Activated CD4-positive, alpha-beta T cell treated with anti-CD3 and anti-CD28 coated beads, Interleukin-2, amount 50 U/mL, for 48 hours (primary cell): ENCODE measurements around the gene VTCN1.
A peak's percentile ranks its signal among the peaks of the same experiment; 100 is the strongest.
"Not testable (repeated sequence)": the region's sequence is repeated elsewhere in the genome, so short reads cannot be mapped to it uniquely, and the experiment has no call there.

Experiments
- DNase-seq, 2 experiments: peaks; one replicate each; pipeline ENCODE4 v3.0.0-alpha.2; 2020

Gene VTCN1

DNA sequence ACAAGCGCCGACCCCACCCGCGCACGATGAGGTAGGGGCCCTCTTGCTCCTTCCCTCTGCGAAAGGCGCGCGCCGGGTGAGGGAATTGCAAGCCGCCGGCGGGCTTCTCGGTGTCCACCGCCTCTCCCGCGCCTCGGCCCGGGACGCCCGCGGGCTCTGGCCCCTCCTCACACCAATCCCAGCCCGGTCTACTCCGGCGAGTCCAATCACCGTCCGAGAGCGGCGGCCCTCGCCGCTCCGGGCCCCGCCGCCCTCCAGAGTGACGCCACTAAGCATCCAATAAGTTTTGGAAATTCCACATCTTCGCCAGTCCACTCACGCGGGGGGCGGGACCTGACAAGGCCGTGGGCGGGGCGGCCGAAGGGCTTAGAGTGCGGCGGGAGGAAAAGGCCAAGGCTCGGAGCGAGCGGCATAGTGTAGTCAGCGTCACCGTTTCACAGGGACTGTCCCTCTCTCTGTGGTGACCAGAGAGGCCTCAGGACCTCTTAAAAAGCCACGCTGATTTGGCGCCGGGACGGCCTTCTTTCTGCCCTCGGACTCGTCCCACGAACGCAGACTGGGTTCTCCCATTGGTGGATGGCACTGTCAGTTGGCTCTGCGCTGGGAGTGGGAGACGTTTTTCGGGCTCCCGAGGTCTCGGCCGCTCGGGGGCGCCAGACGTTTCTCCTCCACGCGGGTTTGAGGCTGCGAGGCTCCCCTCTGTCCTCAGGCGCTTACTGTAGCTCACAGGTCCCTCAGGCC, 89.0 kb downstream of the VTCN1 start, which contains the start of gene TRIM45:
Gene TRIM45, minus strand, starts transcription at position 161 of the 741 bp plus-strand sequence. CDS start 548 bp downstream, outside the sequence.
- DNase-seq, result peak; percentile 86 to 89

DNA sequence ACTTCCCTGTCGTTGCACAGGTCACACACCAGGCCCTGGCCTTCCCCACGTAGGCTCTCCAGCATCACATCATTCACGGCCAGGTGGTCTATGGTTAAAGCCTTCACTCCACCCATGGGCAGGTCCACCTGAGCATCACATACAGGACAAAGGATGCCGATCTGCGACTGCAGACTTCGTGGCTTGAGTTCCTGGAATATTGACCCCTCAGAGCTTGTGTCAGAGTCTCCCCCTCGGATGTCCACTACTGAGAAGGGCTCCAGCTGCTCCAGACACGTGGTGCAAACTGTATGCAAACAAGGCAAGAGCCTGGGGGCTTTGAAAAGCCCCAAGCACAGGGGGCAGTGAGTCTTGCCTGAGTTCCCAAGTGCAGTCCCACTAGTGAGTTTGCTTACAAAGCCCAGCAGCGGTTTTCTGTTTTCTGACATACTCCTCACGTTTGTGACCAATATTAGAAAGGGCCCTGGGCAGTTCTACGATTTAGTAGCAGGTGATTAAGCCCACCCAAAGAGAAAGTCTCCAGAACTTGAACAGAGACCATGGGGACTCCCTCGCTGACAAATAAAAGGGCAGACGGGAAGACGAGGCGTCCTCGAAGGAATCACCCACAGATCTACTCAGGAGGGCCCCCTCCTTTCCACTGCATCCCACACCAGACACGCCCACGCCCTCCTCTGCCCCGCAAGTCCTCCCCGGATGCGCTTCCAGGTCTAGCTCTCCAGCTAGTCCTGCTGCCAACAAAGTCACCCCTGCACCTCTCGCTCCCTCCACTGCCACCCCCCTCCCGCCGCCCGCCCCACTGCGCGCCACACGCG, 89.7 kb downstream of the VTCN1 start:
- no peak for DNase-seq

DNA sequence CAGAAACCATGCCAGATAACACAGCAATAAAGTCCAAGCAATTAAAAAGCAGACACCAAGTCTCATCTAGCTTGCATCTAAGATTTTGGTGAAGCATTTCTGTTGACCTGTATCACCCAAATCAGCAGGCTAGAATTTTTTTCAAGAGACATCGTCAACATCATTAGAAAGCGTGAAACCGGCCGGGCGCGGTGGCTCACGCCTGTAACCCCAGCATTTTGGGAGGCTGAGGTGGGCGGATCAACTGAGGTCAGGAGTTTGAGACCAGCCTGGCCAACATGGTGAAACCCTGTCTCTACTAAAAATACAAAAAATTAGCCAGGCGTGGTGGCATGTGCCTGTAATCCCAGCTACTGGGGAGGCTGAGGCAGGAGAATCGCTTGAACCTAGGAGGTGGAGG, 91.6 kb downstream of the VTCN1 start:
- DNase-seq, result not testable (repeated sequence)

DNA sequence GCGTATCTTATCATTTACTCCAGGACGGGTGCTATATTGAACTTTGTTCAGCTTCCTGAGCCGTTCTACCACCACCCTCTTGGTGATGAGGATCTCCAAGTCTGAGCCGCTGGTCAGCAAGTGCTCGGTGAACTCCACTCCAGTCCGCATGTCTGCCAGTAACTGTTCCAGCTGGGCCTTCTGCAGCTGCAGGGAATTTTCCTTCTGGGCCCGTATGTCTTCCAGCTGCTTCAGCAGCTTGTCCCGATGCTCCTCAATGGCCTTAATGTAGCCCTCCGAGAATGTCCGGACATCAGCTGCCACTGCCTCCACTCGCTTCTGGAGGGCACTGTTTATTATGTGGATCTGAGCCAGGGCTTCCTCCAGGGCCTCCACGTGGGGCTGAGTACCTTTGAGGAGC, 92.6 kb downstream of the VTCN1 start:
- no peak for DNase-seq

DNA sequence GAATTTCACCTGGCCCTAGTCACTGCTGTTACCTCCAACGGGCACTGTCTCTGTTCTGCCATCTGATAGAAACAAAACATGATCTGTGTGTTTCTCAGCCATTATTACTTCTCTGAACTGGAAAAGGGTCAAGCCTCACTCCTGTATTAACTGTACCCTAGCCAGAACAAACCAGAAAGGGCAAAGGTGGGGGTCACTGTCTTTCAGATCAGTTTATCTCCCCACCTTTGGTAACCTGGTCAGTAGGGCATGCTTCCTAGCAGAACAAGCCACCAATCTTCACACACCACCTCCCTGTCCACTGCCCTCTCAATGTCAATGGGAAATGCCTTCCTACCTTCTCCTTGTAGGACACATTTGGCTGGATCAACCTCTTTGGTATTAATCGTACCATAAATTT, 93.0 kb downstream of the VTCN1 start:
- no peak for DNase-seq

DNA sequence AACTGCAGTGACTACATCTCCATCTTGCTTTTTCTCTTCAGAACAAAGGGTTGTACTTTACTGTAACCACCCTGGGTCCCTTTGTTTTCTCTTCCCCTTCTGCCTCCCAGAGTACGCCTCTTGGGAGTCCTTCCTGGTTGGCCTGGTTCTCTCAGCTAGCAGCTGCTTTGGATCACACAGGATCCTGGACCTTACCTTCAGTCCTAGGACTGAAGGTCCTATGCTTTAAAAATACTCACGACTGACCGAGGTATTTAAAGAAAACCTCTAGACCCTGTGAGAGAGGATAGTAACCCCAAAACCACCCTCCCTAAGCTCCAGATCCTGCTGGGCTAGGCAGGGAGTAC, 94.0 kb downstream of the VTCN1 start:
- no peak for DNase-seq

DNA sequence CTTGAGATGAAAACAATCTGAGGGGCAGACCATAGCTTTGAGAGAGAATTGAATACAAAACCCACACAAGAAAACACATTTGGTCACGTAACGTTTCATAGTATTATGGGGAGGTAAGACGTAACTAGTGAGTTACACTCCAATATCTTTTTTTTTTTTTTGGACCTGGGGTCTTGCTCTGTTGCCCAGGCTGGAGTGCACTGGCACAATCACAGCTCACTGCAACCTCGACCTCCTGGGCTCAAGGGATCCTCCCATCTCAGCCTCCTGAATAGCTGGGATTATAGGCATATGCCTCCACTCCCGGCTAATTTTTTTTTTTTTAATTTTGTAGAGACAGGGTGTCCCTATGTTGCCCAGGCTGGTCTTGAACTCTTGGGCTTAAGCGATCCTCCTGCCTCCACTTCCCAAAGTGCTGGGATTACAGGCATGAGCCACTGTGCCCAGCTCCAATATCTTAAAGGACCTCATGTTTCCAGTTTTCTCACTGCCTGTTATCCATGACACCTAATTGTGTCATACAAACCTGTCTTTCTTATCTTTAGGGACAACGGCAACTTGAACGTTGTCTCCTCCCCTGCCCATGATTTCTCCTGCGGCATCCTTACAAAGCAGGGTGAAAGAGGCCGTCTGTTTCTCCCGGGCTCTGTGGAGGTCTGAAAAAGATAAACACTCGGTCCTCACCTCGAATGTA, 94.5 kb downstream of the VTCN1 start:
- no peak for DNase-seq

DNA sequence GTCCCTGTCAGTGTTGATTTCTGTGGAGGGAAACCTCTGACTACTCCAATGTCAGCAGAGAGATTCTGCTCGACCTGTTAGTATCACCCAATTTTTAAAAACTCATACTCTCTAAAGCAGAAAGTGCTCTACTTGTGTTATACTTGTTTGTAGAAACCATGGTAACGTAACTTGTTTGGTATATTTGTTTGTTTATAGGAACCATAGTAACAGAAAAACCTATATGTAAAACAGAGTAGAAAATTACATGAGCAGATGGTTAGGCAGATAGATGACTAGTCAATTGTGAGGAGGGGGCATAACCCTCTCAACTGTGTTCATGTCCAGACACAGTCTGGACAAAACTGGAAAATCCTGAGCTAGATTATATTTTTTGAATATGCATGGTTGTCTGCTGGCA, 95.8 kb downstream of the VTCN1 start:
- DNase-seq, result no peak

DNA sequence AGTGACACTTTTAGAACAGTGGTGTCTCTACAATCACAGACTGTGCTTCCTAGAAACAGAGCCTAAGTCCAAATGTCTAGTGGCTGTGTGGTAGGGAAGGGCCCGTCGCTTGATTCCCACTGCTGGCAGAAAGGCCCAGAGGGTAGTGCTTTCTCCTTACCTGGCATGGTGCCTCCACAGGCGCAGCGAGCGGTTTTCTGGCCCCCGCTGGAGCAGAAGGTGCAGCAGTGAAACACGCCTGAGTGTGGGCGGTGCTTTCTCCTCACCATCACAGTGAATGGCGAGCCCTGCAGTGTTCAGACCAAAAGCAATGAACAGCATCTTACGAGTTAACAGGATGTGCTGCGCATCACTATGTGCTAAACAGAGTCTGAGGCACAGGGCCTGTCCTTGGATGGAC, 97.5 kb downstream of the VTCN1 start:
- DNase-seq, result no peak

DNA sequence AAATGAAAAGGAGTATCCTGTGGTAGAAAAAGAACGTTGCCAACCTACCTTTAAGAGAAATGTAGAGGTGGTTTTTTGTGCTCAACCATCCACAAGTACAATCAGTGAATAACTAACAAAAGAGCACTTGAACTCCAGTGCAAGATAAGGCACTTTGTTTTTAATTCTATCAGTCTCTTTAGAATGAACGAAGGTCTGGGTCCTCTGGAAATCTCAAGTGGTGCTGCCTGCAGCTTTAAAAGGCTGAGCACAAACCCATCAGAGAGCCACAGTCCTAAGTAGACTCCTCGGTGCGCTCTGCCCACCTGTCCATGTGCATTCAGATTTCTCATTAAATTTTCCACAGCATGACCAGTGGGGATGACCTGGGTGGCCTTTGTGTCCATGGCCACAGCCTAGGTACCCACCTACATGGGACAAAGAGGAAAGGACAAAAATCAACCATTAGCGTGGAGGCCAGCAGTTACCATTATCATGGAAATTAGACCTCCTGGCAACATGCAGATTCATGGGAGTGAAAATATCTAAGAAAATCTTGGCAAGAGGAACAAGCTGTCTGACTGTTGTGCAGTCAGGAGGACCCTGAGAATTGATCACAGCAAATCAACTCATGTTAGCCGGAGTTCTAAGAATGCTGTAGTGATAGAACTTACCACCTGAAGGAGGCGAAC, 98.5 kb downstream of the VTCN1 start:
- DNase-seq, result no peak

DNA sequence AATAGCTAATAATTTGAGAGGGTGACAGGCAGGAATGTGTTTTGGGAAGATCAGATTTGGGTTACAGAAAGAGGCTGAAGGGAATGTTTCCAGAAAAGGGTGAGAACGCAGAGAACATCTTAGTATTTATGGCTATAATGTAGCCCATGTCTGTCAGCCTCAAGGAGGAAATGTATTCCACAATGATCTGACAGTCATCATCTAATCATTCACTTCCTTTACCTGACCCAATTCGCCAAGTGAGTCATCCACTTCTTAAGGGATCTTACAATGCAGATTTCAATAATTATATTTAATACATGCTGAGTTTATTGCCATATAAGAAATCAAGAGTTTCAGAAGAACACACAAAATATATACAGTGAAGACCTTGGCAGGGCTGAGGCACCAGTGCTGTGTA, 100.0 kb downstream of the VTCN1 start:
- no peak for DNase-seq

DNA sequence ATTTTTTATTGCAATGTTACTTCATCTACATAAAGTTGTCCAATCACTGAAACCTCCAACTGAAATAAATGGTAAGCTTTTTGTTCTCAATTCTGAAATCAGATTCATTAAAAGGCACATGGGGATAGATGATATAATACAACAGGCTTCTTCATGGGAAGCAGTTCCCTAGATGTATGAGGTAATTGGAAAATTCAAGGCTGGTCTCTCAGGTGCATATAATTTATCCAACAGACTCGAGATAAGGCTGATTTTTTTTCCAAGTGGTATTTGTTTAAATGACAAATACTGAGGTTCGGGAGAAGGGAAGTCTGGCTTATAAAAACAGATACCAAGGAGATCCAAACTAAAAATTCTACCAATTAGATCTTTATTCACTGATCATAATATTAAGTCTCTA, 103.4 kb downstream of the VTCN1 start:
- DNase-seq, result no peak

DNA sequence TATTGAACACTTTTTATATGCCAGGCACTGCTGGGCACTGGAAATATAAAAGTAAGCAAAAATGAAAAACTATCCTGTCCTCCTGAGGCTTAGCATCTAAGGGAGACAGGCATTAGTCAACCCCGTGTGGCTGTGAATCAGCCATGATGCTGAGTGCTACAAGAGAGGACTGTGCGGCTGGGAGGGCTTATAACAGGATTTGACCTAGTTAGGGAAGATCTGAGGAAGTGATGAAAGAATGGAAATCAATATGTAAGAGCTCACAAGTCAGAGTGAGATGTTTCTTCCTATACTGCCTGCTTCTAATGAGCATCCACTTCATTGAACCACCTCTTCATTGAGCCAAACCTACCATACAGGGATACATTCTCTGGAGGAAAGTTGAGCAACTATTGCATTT, 104.2 kb downstream of the VTCN1 start:
- DNase-seq, result no peak

DNA sequence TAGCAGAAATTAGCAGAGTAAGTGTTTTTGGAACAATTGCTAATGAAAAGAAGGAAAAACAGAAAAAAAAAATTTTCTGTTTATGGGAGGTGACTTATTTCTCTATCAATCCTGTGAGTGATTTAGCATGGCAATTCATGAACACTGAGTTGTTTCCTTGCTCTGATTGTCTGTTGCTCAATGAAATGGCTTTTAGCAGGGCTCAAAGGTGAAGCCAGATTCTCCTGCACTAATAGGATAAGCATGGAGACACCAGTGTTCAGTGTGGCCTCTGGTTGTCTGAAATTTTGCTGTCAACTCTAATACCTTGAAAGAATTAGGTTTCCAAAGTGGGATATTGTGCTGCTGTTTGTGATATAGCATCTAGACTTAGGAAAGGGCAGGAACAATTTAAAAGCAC, 105.0 kb downstream of the VTCN1 start:
- no peak for DNase-seq

DNA sequence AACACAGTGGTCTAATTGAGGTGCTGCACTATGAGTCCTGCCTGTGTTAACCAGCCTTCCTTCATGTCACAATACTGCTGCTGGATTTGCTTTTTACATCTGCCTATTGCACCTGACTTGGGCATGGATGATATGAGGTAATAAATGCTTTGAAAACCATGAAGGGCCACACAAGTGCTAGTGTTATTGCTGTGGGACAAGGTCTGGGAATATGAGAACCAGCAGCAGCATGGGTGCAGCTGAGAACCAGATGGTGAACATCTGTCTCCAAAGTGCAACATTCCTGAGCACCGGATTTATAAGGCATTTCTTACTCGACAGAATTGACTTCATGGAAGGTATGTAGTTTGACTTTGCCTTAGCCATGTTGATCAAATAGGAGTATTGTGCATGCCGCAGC, 105.7 kb downstream of the VTCN1 start:
- DNase-seq, result no peak

DNA sequence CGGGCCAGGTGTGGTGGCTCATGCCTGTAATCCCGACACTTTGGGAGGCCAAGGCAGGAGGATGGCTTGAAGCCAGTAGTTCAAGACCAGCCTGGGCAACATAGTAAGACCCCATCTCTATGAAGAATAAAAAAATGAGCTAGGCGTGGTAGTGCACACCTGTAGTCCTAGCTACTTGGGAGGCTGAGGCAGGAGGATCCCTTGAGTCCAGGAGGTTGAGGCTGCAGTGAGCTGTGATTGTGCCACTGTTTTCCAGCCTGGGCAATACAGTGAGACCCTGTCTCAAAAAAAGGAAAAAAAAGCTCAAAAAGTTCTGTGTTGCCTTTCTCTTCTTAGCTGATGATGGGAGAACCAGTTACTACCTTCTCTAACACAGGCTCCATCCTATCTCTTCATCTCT, 108.9 kb downstream of the VTCN1 start:
- not testable (repeated sequence) for DNase-seq

DNA sequence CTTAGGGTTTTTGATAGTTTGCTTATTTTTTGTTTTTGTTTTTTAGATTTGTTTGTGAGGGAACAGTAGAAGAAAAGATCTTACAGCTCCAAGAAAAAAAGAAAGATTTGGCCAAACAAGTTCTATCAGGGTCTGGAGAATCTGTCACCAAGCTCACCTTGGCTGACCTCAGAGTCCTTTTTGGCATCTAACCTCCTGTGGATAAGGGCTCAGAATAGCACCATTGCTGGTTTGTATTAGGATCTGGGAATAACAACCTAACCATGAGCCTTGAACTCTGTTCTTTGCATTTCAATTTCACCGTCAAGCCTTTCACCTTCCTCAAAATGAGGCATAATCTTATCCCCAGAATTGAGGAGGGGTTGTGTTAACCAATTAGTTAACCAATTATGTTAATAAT, 109.4 kb downstream of the VTCN1 start:
- no peak for DNase-seq

DNA sequence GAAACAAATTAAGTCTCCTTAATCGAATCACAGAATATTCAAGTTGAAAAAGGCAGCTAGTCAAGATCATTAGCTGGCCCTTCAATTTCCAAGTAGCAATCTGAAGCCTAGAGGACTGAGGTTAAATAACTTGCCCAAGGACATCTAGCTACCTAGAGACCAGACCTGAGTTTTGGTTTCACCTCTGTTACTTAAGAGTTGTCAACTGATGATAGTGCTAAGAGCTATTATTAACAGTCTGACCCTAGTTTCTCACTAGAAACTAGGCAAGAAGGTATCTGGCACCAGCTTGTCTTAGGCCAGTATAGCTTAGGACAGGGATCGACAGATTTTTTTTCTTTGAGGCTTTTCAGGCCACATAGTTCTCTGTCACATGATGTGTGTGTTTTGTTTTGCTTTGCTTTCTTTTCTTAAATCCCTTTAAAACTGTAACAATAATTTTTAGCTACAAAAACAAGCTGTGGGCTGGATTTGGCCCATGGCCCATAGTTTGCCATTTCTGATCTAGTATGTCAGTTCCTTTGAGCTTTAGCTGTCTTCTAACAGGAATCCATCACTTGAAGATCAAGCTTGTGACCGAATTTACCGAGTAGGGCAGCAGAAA, 112.3 kb downstream of the VTCN1 start:
- DNase-seq, result no peak

DNA sequence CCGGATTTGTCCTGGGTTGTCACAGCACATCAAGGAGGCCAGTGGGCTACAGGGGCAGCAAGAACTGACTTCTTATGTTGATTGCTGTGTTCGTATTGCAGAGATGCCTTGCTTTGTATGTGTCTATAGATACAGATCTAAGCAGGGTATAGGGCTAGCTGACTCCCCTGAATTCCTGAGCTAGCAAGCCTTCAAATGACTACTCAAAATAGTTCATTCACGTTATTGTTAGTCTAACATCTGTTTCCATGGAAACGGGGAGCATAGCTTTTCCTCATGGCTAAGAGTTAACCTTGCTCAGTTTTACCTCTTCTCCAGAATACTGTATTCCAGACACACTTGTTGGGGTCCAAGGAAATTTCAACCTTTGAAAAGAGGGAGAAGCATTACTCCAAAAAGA, 113.3 kb downstream of the VTCN1 start:
- no peak for DNase-seq

DNA sequence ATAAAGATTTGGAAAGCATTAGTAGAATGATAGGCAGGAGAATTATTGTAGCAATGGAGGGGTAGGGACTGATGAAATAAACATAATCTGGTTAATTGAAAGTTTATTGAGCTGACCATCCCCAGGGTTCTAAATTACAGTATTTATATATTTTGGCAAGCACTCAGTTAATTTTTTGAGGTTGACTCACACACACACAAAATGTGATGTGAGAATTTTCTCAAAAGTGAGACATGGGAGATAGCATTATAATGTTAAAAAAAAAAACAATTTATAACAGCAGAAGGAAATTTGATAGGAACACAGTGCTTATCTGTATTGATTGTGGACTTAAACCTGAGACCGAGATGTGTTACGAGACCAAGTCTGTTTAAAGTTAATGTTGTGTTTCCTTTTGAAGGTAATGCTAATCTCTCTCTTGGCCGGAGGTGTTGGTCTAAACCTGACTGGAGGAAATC, 113.7 kb downstream of the VTCN1 start:
- no peak for DNase-seq

DNA sequence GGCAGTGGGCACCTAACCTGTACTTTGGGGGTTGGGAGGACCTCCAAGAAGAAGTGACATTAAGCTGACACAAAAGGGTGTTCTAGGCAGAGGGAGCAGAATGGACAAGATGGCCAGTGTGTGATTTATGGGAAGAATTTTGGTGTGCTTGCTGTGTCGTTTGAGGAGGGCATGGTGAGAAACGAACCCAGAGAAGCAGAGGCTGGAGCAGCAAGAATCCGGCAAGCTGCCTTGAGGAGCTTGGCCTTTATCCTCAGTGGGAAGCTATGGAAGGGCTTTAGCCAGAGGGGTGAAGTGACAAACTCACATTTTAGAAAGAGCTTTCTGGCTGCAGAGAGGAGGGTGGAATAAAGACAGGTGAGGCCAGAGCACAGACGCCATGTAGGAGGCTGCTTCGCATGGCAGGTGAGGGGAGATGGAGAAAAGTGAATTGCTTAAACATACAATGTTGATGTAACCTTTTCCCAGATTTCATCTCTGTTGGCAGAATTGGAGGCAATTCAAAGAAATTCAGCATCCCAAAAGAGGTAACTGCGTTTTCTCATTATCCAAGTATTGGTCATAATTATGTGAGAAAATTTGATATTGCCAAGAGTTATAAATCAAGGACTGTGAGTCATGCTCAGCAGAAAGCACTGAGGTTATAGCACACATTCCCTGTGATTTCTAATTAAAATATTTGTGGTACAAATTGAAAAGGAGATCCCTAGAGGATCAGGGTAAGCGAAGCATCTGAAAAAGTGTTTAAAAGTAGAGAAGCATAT, 115.7 kb downstream of the VTCN1 start:
- DNase-seq, result no peak
